ENCODE data around the gene CLEC1B.
A peak's percentile ranks its signal among the peaks of the same experiment; 100 is the strongest.

CLEC1B gene

GRCh38 chr12:10018386-10018785 is 19.5 kb upstream of the CLEC1B start:
- Histone ChIP-seq H3K27me3 (ENCODE audit: insufficient read depth, poor library complexity, severe bottlenecking) (no peaks in the 10 kb centered on the region), H3K27ac (replicated peaks) (no peak overlapping the region), H3K4me3 (replicated peaks; ENCODE audit: insufficient read depth, low read length) (no peak overlapping the region)
- DNase-seq (ENCODE audit: low read depth in 1 of 2, low spot score in 1 of 2), result no peak
- TF ChIP-seq GABPA (IDR thresholded peaks at IDR 0.05; ENCODE audit: low read depth) (no peak), REST (IDR thresholded peaks at IDR 0.05; ENCODE audit: insufficient replicate concordance, low read depth) (no peak), POLR2AphosphoS5 (IDR thresholded peaks at IDR 0.05; ENCODE audit: low read depth) (no peak), SPI1 (IDR thresholded peaks at IDR 0.05; ENCODE audit: borderline replicate concordance, low read depth) (no peak), CTCF (IDR thresholded peaks at IDR 0.05; ENCODE audit: insufficient read depth, low read length) (no peak)

GRCh38 chr12:10016881-10017280 is 18.0 kb upstream of the CLEC1B start:
- no peak for TF ChIP-seq GABPA (IDR thresholded peaks at IDR 0.05; ENCODE audit: low read depth)
- TF ChIP-seq REST (IDR thresholded peaks at IDR 0.05; ENCODE audit: insufficient replicate concordance, low read depth), result no peak
- no peak for TF ChIP-seq CTCF (IDR thresholded peaks at IDR 0.05; ENCODE audit: insufficient read depth, low read length)
- no peak for TF ChIP-seq POLR2AphosphoS5 (IDR thresholded peaks at IDR 0.05; ENCODE audit: low read depth)
- TF ChIP-seq SPI1 (IDR thresholded peaks at IDR 0.05; ENCODE audit: borderline replicate concordance, low read depth), result no peak
- H3K27me3 ChIP-seq (ENCODE audit: insufficient read depth, poor library complexity, severe bottlenecking), result no peaks in the 10 kb centered on the region
- H3K4me3 ChIP-seq (replicated peaks; ENCODE audit: insufficient read depth, low read length), result no peak overlapping the region
- H3K27ac ChIP-seq (replicated peaks), result peak overlapping the region; percentile 16
- DNase-seq (ENCODE audit: low read depth in 1 of 2, low spot score in 1 of 2), result no peak

- no peak for TF ChIP-seq REST (IDR thresholded peaks at IDR 0.05; ENCODE audit: insufficient replicate concordance, low read depth)
- no peak for TF ChIP-seq POLR2AphosphoS5 (IDR thresholded peaks at IDR 0.05; ENCODE audit: low read depth)
- TF ChIP-seq GABPA (IDR thresholded peaks at IDR 0.05; ENCODE audit: low read depth), result no peak
- TF ChIP-seq CTCF (IDR thresholded peaks at IDR 0.05; ENCODE audit: insufficient read depth, low read length), result no peak
- no peak for TF ChIP-seq SPI1 (IDR thresholded peaks at IDR 0.05; ENCODE audit: borderline replicate concordance, low read depth)
- H3K27ac ChIP-seq (replicated peaks), result no peak overlapping the region
- no peak for DNase-seq (ENCODE audit: low read depth in 1 of 2, low spot score in 1 of 2)
- H3K4me3 ChIP-seq (replicated peaks; ENCODE audit: insufficient read depth, low read length), result no peak overlapping the region
- H3K27me3 ChIP-seq (ENCODE audit: insufficient read depth, poor library complexity, severe bottlenecking), result no peaks in the 10 kb centered on the region
These were observed 16.5 kb upstream of the CLEC1B start for GRCh38 chr12:10015450-10015849.

All from HL-60 (cell line).